Coronary artery (tissue), 2 donors: ENCODE data around the gene ZDHHC22.

ENCODE experiments used
- DNase-seq: peaks from one replicate; pipeline ENCODE4 v3.0.0-alpha.2; 2017; ENCODE audit warnings: low spot score
- H3K27ac ChIP-seq, 2 donors: fragments of 200-600 bp; sonication (generic); one replicate each; pipeline ENCODE4 v1.5.1; 2016 to 2019
- H3K4me3 ChIP-seq: fragments of 200-600 bp; sonication (generic); 2 replicates; pipeline ENCODE4 v1.5.1; 2016; ENCODE audit warnings: mild to moderate bottlenecking, moderate library complexity
- TF ChIP-seq, protein P1 (sequence below): fragments of 200-600 bp; sonication (generic); IDR thresholded peaks from one replicate; pipeline ENCODE4 v1.5.1; 2019; ENCODE audit warnings: antibody characterized with exemption

ZDHHC22 gene

DNA sequence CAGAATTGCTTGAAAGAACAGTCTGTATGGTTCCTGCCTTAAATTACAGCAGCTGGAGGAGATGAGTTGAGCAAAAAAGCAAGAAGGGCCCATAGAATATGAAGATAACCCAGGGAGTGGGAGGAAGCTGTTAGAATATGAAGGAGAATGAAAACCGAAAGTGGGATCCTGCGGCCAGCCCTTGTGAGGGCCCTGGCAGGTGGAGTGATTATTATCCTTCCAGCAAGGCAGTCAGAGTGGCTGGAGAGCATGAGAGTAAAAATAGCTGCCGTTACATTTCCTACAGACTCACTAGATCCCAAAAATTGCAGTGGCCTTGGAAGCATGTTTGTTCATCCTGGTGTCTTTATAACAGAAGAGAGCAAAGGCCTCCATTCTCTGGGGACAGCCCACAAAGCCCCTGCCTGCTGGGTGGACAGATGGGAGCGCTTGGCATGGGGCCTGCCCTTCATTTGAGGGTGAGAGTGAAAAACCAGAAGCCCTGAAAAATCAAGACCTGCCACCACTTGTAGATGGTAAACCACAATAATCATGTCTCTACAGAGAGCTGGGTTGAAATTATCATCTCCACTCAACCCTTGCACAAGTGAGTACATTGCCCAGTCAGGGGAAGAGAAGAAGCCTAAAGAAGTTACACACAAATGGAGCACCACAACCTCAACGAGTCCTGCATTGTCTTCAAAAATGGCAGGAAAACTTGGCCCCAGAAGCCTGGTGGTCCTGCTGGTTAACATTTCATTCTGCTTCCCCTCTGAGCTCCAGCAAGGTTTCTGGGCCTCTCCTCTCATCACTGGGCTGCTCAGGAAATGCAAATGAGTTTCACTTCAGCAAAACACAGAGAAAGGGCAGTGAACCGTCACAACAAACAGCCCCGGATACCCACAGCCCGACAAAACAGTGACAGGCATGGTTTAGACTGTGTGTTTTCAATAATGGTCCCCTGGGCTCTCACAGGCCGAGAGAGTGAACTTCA is 20.5 kb downstream of the ZDHHC22 start:
- peak; percentile 36 for DNase-seq
- no peak overlapping the region for H3K4me3 ChIP-seq

DNA sequence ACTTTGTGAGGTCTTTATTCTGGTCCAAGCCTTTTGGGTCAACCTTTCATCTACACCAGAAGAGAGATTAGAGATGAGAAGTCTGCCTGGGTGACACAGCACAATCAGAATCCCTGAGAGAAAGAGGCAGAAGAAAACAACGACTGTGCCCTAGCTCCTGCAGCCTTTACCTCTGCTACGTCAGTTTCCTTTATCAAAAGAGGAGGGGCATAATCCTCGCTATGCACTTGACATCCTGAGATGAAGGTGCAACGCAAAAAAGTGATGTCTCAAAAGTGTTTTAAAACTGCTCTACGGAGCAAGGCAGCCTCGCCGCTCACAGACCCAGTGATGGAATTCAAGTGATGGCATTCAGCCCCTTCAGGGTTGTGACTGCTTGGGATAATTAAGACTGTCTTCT is 21.7 kb downstream of the ZDHHC22 start:
- DNase-seq, result peak; percentile 9
- TF ChIP-seq, protein P1, sequence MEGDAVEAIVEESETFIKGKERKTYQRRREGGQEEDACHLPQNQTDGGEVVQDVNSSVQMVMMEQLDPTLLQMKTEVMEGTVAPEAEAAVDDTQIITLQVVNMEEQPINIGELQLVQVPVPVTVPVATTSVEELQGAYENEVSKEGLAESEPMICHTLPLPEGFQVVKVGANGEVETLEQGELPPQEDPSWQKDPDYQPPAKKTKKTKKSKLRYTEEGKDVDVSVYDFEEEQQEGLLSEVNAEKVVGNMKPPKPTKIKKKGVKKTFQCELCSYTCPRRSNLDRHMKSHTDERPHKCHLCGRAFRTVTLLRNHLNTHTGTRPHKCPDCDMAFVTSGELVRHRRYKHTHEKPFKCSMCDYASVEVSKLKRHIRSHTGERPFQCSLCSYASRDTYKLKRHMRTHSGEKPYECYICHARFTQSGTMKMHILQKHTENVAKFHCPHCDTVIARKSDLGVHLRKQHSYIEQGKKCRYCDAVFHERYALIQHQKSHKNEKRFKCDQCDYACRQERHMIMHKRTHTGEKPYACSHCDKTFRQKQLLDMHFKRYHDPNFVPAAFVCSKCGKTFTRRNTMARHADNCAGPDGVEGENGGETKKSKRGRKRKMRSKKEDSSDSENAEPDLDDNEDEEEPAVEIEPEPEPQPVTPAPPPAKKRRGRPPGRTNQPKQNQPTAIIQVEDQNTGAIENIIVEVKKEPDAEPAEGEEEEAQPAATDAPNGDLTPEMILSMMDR, result no peak
- Histone ChIP-seq H3K27ac (no peak overlapping the region), H3K4me3 (no peak overlapping the region)

More for the DNA sequence above, 20.5 kb downstream of the ZDHHC22 start:
- TF ChIP-seq, protein P1, result no peak
- peak overlapping the region in 1 of 2 donors; percentile 2 for H3K27ac ChIP-seq

DNA sequence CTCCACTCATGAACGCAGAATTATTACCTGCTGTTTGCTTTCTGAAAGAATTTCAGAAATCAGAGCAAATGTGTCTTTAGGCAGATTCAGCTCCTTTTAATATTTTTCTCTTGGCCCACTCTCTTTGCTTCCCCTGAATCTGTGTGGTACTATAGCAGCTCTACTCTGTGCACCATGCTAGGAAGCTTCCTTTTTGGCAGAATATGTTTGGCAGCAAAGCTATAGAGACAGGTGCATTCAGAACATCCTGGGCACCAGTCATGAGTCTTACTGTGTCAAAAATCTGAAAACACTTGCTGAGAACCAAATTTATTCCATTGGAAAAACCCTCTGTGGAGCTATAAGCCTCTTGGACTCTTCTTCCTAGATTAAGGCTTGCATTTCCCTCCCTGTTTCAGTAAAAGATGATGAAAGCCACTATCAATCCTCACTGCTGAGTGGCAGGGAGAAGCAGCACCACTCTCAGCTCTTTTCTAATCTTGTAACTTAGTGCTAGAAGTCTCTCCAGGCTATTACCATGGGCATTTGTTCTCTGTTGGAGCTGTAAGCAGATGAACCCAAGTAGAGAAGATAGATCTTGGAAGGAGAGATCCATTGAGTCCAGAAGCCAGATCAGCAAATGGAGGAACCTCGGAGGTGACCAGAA is 25.3 kb downstream of the ZDHHC22 start:
- no peak overlapping the region for H3K4me3 ChIP-seq
- no peak for DNase-seq
- H3K27ac ChIP-seq, result no peak overlapping the region
- TF ChIP-seq, protein P1, result no peak

DNA sequence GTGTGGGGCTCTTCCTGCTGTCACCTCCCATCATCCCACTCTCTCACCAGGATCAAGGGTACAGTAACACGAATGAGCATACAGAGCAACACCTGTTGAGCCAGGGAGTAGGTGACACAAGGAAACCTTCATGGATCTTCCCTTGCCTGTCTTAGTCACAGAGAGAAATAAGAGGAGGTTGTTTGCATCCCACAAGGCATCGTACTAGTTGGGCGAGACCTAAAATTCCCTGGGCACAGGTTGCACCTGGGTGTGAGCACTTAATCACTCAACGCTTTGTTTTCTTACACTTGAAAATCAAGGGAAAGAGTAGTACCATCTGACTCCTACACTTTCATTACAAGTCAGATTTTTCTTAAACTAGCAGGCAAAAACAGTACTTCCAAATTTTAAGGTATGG is 27.0 kb downstream of the ZDHHC22 start:
- H3K4me3 ChIP-seq, result no peak overlapping the region
- no peak overlapping the region for H3K27ac ChIP-seq
- TF ChIP-seq, protein P1, result no peak
- no peak for DNase-seq

GRCh38 chr14:77113644-77114043 is 27.9 kb downstream of the ZDHHC22 start:
- TF ChIP-seq, protein P1, result no peak
- H3K27ac ChIP-seq, result no peak overlapping the region
- H3K4me3 ChIP-seq, result no peak overlapping the region
- DNase-seq, result no peak

GRCh38 chr14:77111021-77111420 is 30.6 kb downstream of the ZDHHC22 start:
- TF ChIP-seq, protein P1, result no peak
- H3K4me3 ChIP-seq, result peak overlapping the region; percentile 12
- DNase-seq, result no peak
- peak overlapping the region; percentile 43 to 66 for H3K27ac ChIP-seq
